Adrenal gland (tissue), 5 donors: ENCODE data around the gene RNF44.

Experiments used
- POLR2A ChIP-seq, 2 donors: fragments of 450-650 bp; IDR thresholded peaks; one replicate each; pipeline ENCODE4 v1.6.1; 2017; ENCODE audit warnings: antibody characterized with exemption in 2 of 2, mild to moderate bottlenecking in 2 of 2, moderate library complexity in 1 of 2
- TF ChIP-seq, protein P1 (sequence below), 6 experiments: fragments of 450-650 bp in 4 of 6; fragments of 200-600 bp in 2 of 6; sonication (generic) in 1 of 6; IDR thresholded peaks; 1 replicate in 5 of 6; 2 replicates in 1 of 6; pipeline versions ENCODE4 v1.5.1 to v1.8.0; 2016 to 2021; ENCODE audit warnings: antibody characterized with exemption in 6 of 6, mild to moderate bottlenecking in 2 of 6, moderate library complexity in 1 of 6
- donor health status: DM: no; HTN: no; CAD: no.

DNA sequence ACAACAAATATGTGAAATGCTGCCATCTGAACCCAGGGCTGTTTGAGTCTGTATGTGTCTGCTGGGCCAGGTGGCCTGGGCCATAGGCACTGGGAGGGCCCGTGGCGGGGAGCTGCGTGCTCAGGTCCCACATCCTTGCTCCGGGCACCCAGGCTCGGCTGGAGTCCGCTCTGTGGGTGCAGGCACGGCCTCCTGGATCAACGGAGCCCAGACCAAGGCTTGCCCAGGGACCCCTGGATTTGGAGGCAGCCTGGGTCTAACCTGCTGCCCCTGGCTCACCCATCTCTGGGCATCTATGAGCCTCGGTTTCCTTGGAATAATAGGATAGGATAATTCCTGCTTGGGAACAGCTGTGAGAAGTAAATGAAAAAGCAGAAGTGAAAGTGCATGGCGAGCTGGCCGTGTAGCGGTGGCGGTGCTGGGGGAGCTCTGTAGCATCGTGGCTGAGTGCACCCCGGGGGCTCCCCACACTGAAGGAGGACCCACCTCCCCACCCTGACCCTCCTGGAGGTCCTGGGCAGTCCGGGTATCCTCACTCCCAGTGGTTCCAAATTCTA is 13.2 kb upstream of the RNF44 start:
- TF ChIP-seq, protein P1, sequence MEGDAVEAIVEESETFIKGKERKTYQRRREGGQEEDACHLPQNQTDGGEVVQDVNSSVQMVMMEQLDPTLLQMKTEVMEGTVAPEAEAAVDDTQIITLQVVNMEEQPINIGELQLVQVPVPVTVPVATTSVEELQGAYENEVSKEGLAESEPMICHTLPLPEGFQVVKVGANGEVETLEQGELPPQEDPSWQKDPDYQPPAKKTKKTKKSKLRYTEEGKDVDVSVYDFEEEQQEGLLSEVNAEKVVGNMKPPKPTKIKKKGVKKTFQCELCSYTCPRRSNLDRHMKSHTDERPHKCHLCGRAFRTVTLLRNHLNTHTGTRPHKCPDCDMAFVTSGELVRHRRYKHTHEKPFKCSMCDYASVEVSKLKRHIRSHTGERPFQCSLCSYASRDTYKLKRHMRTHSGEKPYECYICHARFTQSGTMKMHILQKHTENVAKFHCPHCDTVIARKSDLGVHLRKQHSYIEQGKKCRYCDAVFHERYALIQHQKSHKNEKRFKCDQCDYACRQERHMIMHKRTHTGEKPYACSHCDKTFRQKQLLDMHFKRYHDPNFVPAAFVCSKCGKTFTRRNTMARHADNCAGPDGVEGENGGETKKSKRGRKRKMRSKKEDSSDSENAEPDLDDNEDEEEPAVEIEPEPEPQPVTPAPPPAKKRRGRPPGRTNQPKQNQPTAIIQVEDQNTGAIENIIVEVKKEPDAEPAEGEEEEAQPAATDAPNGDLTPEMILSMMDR (IDR thresholded peaks at IDR 0.05) = no peak
- TF ChIP-seq POLR2A (IDR thresholded peaks at IDR 0.05) = no peak
